Measurements from ENCODE around the gene KLHL35. TPM values are rescaled to one million over a fixed set of nuclear protein-coding genes. Genes with fewer than 3 reads are reported as not detected.

Gene KLHL35
- total and polyA plus RNA-seq, 12 donors: 0.25 to 3.5 (median 0.93) TPM

DNA sequence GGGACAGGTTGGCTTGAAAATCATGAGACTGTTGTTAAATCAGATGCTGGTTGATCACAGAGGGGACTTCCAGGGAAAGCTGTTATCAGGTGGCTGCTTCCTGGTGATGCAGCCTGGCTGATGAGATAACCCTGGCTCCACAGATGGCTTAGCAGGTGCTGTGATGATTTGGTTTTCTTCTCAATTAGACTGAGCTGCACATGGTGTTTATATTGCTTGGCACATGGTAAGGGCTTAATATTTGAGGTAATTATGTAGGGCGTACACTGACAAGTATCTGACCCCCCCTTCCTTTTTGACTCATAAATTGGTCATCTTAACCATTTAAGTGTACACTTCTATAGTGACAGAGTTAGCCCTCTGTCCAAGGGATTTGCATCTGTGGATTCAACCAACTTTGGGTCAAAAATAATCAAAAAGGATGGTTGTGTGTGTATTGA lies 26.6 kb downstream of the KLHL35 start:
- H3K27me3 ChIP-seq: no peaks in the 10 kb centered on the region
- H3K4me3 ChIP-seq: no peak overlapping the region
- H3K9me3 ChIP-seq (replicated peaks in 1 of 3): no peaks in the 10 kb centered on the region
- H3K36me3 ChIP-seq (replicated peaks in 1 of 2): peaks cover 0 to 69% of the 10 kb centered on the region in 2 donors
- intact Hi-C loops (cut with DNase I): loop anchor here in 1 of 2 donors (10.0 kb wide), 1 partner anchor 118 kb away; the partner anchor contains the start of gene GDPD5
- peaks cover 0 to 16% of the 10 kb centered on the region in 2 donors for H3K4me1 ChIP-seq (replicated peaks in 1 of 2)
- TF ChIP-seq, protein P1, sequence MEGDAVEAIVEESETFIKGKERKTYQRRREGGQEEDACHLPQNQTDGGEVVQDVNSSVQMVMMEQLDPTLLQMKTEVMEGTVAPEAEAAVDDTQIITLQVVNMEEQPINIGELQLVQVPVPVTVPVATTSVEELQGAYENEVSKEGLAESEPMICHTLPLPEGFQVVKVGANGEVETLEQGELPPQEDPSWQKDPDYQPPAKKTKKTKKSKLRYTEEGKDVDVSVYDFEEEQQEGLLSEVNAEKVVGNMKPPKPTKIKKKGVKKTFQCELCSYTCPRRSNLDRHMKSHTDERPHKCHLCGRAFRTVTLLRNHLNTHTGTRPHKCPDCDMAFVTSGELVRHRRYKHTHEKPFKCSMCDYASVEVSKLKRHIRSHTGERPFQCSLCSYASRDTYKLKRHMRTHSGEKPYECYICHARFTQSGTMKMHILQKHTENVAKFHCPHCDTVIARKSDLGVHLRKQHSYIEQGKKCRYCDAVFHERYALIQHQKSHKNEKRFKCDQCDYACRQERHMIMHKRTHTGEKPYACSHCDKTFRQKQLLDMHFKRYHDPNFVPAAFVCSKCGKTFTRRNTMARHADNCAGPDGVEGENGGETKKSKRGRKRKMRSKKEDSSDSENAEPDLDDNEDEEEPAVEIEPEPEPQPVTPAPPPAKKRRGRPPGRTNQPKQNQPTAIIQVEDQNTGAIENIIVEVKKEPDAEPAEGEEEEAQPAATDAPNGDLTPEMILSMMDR (IDR thresholded peaks at IDR 0.05): no peak
- WGBS, 4 donors: 11 to 20% (median 16%) methylated on average over 1 of the region's 1 CpG
- DNase-seq: peak in 1 of 7 donors; percentile 68
- H3K27ac ChIP-seq: peak overlapping the region in 2 of 5 donors; percentile 1 to 39

DNA sequence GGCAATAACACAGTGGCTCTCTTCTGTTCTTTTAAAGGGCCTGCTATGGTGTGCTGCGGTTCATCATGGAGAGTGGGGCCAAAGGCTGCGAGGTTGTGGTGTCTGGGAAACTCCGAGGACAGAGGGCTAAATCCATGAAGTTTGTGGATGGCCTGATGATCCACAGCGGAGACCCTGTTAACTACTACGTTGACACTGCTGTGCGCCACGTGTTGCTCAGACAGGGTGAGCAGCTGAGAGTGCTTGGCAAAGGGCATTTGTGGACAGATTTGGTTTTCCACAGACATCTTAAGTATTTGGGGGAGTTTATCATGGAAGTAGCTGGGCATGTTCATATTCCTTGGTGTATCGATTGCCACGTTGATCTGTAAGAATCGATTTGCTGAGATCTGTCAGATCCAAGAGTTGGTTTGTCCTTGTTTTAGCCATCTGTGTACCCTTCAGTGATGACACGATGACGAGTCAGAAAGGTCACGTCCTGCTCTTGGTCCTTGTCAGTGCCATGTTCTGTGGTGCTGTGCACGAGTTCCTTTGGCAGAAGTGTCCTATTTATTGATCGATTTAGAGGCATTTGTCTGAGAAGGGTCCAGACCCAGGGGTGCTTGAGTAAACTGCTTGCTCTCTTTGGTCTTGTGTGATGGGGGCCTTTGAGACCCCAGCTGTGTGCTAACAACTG lies 28.9 kb downstream of the KLHL35 start:
- 57 to 71% (median 64%) methylated on average over 14 to 15 of the region's 15 CpGs for WGBS, 4 donors
- DNase-seq: no peak
- Histone ChIP-seq H3K4me3 (no peak overlapping the region), H3K27ac (no peak overlapping the region), H3K4me1 (replicated peaks in 1 of 2) (peaks cover 0 to 29% of the 10 kb centered on the region in 2 donors), H3K27me3 (no peaks in the 10 kb centered on the region), H3K9me3 (replicated peaks in 1 of 3) (no peaks in the 10 kb centered on the region), H3K36me3 (replicated peaks in 1 of 2) (peaks cover 0 to 73% of the 10 kb centered on the region in 2 donors)
- intact Hi-C loops (cut with DNase I): loop anchor here in 1 of 2 donors (10.0 kb wide), 1 partner anchor 121 kb away; the partner anchor contains the start of gene GDPD5
- TF ChIP-seq, protein P1 (IDR thresholded peaks at IDR 0.05): no peak
- TF ChIP-seq POLR2A (IDR thresholded peaks at IDR 0.05): no peak

DNA sequence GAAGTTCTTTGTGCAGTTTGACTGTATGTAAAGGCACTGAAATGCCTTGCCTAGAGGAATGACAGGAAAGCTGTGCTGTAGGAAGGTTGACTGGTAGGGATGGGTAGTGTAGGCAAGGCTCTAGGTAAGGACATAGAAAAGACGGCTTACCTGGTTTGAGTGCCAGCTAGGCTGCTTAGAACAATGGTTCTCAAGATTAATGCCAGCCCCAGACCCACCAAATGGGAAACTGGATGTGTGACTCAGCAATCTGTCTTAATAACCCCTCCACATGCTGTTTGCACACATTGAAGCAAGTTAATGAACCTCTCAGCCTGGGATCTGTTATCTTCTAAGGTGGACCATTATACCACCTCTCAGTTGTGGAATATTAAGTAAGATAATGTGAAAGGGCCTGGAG lies 30.0 kb downstream of the KLHL35 start:
- no peak overlapping the region for H3K4me3 ChIP-seq
- H3K27ac ChIP-seq: peak overlapping the region in 1 of 5 donors; percentile 13
- intact Hi-C loops (cut with DNase I): loop anchor here in 1 of 2 donors (10.0 kb wide), 1 partner anchor 122 kb away; the partner anchor contains the start of gene GDPD5
- H3K36me3 ChIP-seq (replicated peaks in 1 of 2): peaks cover 0 to 65% of the 10 kb centered on the region in 2 donors
- no peak for DNase-seq
- H3K27me3 ChIP-seq: no peaks in the 10 kb centered on the region
- no peaks in the 10 kb centered on the region for H3K9me3 ChIP-seq (replicated peaks in 1 of 3)
- H3K4me1 ChIP-seq (replicated peaks in 1 of 2): peaks cover 0 to 29% of the 10 kb centered on the region in 2 donors
- WGBS, 4 donors: 63 to 74% (median 69%) methylated on average over 1 of the region's 1 CpG
- TF ChIP-seq, protein P1 (IDR thresholded peaks at IDR 0.05): no peak
- TF ChIP-seq POLR2A (IDR thresholded peaks at IDR 0.05): no peak

DNA sequence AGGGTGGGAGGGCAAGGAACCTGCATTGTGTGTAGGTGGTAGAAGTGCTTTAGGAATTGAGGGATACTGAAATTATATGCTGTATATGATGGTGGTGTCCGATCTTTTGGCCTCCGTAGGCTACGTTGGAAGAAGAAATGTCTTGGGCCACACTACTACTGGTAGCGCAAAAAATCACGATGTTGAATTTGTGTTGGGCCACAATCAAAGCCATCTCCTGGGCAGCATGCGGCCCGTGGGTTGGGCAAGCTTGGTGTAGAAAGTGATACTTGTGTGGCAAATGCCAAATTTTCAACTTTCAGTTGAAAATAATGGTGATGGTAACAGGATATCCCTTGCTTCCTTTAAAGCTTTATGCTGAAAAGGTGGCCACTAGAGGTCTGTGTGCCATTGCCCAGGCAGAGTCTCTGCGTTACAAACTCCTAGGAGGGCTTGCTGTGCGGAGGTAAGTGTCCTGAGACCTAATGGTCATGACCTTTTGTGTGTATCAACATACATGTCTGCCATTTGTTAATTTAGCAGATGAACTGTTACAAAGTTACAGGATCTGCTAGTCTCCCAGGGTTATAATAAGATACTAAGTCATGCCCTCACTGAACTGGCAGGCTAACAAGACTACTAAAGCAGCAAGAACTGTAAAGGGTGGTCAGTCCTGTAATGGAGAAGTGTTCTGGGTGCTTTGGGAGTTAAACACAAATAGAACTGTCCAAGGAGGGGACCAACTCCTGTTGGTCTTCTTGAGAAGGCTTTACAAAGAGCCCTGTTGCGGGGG lies 30.8 kb downstream of the KLHL35 start:
- 87 to 93% (median 87%) methylated on average over 10 of the region's 10 CpGs for WGBS, 4 donors
- TF ChIP-seq POLR2A (IDR thresholded peaks at IDR 0.05): no peak
- TF ChIP-seq, protein P1 (IDR thresholded peaks at IDR 0.05): no peak
- H3K27ac ChIP-seq: peak overlapping the region in 1 of 5 donors; percentile 13
- H3K4me3 ChIP-seq: no peak overlapping the region
- H3K4me1 ChIP-seq (replicated peaks in 1 of 2): peaks cover 0 to 29% of the 10 kb centered on the region in 2 donors
- DNase-seq: no peak
- H3K36me3 ChIP-seq (replicated peaks in 1 of 2): peaks cover 0 to 63% of the 10 kb centered on the region in 2 donors
- H3K9me3 ChIP-seq (replicated peaks in 1 of 3): no peaks in the 10 kb centered on the region
- H3K27me3 ChIP-seq: no peaks in the 10 kb centered on the region
- intact Hi-C loops (cut with DNase I): loop anchor here in 1 of 2 donors (10.0 kb wide), 1 partner anchor 123 kb away; the partner anchor contains the start of gene GDPD5
